Spleen (tissue), 7 donors: ENCODE results near the gene ST7L.
"Not testable (repeated sequence)": the region's sequence is repeated elsewhere in the genome, so short reads cannot be mapped to it uniquely, and the experiment has no call there.

ENCODE experiments used
- POLR2A ChIP-seq, 3 donors: fragments of 450-650 bp; IDR thresholded peaks; one replicate each; pipeline ENCODE4 v1.5.1; 2017; ENCODE audit warnings: antibody characterized with exemption in 3 of 3, mild to moderate bottlenecking in 1 of 3
- POLR2AphosphoS5 ChIP-seq, 3 donors: sonication (generic); formaldehyde crosslinking; IDR thresholded peaks; one replicate each; pipeline ENCODE4 v1.5.1; 2017; ENCODE audit warnings: antibody characterized with exemption in 3 of 3
- TF ChIP-seq, protein P1 (sequence below), 11 experiments: fragments of 200-600 bp in 7 of 11; fragments of 450-650 bp in 4 of 11; sonication (generic) in 4 of 11; IDR thresholded peaks in 8 of 11; conservative IDR thresholded peaks in 3 of 11; 1 replicate in 7 of 11; 2 replicates in 4 of 11; pipeline versions ENCODE4 v1.4.0 to v1.8.0; 2016 to 2021; ENCODE audit warnings: antibody characterized with exemption in 11 of 11, inconsistent platforms in 4 of 11, mild to moderate bottlenecking in 1 of 11
- donor health status: DM: no; HTN: no; CAD: no; lungs with moderate emphysema.
- donor health status: DM: no; HTN: no; CAD: no.
- donor health status: DM: no; HTN: no; CAD: no.

DNA sequence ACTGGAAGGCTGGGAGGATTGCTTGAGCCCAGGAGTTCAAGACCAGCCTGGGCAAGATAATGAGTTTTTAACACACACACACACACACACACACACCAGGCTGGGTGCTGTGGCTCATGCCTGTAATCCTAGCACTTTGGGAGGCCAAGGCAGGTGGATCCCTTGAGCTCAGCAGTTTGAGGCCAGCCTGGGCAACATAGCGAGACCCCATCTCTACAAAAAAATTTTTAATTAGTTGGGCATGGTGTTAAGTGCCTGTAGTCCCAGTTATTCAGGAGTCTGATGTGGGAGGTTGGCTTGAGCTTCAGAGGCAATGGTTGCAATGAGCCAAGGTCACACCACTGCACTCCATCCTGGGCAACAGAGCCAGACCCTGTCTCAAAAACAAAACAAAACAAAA lies 132.9 kb downstream of the ST7L start:
- TF ChIP-seq, protein P1, sequence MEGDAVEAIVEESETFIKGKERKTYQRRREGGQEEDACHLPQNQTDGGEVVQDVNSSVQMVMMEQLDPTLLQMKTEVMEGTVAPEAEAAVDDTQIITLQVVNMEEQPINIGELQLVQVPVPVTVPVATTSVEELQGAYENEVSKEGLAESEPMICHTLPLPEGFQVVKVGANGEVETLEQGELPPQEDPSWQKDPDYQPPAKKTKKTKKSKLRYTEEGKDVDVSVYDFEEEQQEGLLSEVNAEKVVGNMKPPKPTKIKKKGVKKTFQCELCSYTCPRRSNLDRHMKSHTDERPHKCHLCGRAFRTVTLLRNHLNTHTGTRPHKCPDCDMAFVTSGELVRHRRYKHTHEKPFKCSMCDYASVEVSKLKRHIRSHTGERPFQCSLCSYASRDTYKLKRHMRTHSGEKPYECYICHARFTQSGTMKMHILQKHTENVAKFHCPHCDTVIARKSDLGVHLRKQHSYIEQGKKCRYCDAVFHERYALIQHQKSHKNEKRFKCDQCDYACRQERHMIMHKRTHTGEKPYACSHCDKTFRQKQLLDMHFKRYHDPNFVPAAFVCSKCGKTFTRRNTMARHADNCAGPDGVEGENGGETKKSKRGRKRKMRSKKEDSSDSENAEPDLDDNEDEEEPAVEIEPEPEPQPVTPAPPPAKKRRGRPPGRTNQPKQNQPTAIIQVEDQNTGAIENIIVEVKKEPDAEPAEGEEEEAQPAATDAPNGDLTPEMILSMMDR (IDR thresholded peaks at IDR 0.05 in 8 of 11, conservative IDR thresholded peaks at IDR 0.05 in 3 of 11): not testable (repeated sequence)
- TF ChIP-seq POLR2A, POLR2AphosphoS5 (IDR thresholded peaks at IDR 0.05): not testable (repeated sequence)
